Tongue (tissue), 2 donors: ENCODE measurements around the gene VPS16. TPM values are rescaled to one million over a fixed set of nuclear protein-coding genes. Genes with fewer than 3 reads are reported as not detected.
"Not testable (repeated sequence)": the region's sequence is repeated elsewhere in the genome, so short reads cannot be mapped to it uniquely, and the experiment has no call there.

Experiments
- DNase-seq: peaks from one replicate; pipeline ENCODE4 v3.0.0-alpha.2; 2015
- total RNA-seq: library from RNA; depleted of rRNA; stranded (reverse); fragments of >200 nt; gene quantifications from one replicate; pipeline ENCODE4 v1.2.3, GENCODE V29; 2014

VPS16 gene
- total RNA-seq, 1 donor from 2014 or later, result 33.0 TPM

DNA sequence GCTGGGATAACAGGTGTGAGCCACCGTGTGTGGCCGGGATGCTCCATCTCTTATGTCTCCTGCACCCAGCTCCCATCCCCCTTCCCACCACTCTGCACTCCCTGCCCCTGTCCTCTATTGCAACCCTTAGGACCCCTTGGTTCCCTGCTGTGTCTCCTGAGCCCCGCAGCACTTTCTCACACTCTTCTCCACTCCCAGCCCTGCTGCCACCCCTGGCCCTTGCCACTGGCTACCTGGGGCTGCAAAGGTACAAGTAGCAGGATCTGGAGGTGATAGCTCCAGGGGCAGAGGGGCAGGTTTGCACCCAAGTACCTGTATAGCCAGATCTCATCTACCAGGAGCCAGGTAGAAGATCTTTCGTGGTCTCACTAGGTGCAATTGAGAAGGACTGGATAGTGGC lies 33.5 kb upstream of the VPS16 start:
- no peak for DNase-seq

DNA sequence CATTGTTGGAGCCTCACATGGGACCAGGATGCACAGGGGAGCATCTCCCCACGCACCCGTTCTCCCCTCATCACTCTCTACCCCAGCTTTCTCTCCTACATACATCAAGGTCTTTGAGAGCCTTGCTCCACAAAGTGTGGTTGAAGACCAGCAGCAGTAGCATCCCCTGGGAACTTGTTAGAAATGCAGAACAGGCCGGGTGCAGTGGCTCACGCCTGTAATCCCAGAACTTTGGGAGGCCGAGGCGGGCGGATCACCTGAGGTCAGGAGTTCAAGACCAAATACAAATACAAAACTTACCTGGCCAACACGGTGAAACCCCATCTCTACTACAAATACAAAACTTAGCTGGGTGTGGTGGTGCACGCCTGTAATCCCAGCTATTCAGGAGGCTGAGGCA lies 32.6 kb upstream of the VPS16 start:
- not testable (repeated sequence) for DNase-seq

DNA sequence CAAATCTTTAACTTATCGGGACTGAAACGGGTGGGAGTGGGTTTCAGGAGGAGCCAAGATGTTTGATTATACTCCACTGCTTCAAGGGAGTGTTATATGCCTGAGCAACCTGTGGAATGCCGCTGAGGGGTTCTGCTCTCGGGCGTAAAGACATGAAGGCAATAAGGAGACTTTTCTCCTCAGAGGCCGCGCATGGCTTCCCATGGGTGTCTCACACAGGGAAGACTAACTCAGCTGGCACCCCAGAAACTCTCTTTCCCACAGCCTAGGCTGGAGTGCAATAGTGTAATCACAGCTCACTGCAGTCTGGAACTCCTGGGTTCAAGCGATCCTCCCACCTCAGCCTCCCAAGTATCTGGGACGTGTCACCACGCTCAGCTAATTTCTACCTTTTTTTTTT lies 30.9 kb upstream of the VPS16 start:
- DNase-seq, result no peak

DNA sequence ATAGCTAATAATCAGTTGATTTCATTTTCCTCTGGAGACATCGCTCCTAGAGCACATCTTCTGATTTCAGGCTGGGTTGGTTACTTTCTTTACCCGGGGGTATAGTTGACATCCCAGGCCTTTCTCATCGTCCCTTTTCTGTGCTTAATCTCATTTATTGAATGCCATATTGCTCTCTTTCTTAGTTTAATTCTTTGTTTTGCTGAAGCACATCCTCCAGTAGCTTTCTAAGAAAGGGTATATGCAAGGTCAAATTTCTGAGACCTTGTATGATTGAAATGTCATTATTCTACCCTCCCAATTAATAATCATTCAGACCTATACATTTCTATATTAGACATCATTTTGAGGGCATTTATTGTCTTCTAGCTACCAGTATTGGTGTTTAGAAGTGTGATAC lies 28.4 kb upstream of the VPS16 start:
- no peak for DNase-seq

DNA sequence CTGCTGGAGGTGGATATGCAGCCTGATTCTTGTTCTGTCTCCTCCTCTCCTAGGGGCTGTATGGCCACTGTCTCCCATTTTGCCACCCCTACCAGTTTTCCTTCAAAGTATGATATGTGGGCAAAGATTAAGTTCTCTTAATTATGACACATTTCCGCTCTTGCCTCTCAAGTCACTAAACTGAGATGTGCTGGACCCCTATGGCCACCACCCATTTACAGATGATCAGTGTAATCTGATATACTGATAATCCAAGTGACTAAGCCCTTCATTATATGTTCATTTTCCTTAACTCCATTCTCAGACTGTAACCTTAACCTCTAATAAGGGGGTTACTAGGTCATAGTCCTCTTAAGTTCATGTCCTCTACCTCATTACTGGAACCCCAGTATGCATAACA lies 26.5 kb upstream of the VPS16 start:
- no peak for DNase-seq

DNA sequence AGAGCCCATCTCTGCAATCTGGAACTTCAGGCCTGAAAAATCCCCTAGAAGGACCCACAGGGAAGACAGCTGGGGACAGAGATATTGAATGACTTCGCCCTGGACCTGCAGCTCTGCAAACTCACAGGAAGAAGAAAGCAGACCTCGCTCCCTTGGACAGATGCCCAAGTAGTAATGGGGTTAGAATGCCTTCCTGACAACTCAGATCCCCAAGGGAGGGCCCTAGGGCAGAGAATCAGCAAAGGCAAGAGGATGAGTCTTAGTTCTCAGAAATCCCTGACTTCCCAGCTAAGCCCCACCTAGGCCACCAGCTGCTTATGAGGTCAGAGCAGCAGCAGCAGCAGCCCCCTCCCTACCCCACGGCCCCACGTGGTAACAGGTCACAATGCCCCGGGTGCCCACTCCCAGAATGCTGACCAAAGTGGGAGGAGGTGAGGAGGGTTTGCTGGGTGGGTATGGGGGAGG lies 25.9 kb upstream of the VPS16 start, which contains the start of gene C20orf141:
Gene C20orf141, plus strand, starts transcription at position 401 of the 465 bp plus-strand sequence. CDS start 198 bp downstream, outside the sequence.
- DNase-seq, result peak; percentile 77

DNA sequence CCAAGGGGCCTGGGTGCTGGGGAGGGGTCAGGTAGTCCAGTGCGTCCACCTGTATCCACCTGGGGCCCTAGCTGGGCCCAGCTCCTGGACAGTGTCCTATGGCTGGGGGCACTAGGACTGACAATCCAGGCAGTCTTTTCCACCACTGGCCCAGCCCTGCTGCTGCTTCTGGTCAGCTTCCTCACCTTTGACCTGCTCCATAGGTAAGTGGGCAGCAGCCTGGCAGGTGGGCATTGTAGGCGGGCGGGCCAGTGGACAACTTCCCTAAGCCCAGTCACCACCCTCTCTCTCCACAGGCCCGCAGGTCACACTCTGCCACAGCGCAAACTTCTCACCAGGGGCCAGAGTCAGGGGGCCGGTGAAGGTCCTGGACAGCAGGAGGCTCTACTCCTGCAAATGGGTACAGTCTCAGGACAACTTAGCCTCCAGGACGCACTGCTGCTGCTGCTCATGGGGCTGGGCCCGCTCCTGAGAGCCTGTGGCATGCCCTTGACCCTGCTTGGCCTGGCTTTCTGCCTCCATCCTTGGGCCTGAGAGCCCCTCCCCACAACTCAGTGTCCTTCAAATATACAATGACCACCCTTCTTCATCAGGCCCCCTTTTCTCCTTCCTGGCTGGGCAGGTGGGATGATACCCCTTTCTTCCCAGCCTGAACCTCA lies 25.2 kb upstream of the VPS16 start:
- DNase-seq, result no peak

DNA sequence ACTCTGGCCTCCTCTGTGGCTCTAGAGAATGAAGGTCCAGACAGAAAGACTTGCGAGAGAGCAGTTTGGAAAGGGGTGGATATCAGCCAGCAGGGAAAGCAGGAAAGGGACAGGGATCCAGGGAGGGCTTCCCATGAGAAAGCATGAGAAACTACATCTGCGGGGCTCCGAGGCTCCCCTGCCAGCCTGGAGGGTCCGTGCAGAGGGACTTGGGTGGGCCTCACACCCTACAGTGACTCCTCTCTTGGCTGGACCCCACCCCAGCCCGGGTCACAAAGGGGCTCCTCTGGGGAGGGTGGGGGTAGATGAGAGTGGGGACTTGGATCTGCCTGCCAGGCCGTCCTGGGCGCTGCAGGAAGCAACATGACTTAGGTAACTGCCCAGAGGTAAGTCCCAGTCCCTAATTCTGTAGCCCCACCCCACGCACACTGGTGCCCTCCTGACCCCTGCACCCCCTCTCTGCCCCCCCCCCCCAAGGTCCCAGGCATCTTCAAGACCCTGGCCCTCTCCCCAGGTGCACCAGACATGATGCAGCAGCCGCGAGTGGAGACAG lies 24.4 kb upstream of the VPS16 start, which contains the start of gene TMEM239:
Gene TMEM239, plus strand, starts transcription at position 335 of the 553 bp plus-strand sequence. Its CDS starts 191 bp downstream, at position 526.
- DNase-seq, result no peak

DNA sequence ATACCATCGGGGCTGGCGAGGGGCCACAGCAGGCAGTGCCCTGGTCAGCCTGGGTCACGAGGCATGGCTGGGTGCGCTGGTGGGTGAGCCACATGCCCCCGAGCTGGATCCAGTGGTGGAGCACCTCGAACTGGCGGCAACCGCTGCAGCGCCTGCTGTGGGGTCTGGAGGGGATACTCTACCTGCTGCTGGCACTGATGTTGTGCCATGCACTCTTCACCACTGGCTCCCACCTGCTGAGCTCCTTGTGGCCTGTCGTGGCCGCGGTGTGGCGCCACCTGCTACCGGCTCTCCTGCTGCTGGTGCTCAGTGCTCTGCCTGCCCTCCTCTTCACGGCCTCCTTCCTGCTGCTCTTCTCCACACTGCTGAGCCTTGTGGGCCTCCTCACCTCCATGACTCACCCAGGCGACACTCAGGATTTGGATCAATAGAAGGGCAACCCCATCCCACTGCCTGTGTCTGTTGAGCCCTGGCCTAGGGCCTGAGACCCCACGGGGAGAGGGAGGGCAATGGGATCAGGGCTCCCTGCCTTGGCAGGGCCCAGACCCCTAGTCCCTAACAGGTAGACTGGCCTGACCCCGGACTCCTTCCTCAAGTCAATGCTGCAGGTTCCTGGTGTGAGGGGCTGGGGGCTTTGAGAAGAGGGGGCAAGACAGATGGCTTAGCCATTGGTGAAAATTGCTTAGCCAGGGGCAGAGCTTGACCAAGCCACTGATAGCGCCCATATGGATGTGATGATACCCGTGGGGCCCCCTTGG lies 23.8 kb upstream of the VPS16 start:
- no peak for DNase-seq

DNA sequence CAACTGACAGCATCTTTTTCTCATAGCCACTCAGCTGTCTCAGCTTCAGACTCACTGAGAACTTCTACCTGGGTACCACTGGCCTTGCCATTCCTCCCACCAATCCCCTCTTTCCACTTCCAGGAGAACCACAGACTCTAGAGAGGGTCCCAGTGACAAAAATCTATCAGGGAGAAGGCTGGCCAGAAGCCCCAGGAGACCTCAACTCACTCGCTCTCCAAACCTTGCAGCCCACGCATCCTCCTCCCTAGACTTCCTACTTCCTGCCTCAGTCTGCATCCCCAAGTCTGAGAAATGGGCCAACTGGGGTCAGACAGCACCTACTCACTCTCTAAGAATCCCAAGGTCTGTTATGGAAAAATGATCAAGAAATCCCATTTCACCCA lies 23.2 kb upstream of the VPS16 start:
- no peak for DNase-seq

DNA sequence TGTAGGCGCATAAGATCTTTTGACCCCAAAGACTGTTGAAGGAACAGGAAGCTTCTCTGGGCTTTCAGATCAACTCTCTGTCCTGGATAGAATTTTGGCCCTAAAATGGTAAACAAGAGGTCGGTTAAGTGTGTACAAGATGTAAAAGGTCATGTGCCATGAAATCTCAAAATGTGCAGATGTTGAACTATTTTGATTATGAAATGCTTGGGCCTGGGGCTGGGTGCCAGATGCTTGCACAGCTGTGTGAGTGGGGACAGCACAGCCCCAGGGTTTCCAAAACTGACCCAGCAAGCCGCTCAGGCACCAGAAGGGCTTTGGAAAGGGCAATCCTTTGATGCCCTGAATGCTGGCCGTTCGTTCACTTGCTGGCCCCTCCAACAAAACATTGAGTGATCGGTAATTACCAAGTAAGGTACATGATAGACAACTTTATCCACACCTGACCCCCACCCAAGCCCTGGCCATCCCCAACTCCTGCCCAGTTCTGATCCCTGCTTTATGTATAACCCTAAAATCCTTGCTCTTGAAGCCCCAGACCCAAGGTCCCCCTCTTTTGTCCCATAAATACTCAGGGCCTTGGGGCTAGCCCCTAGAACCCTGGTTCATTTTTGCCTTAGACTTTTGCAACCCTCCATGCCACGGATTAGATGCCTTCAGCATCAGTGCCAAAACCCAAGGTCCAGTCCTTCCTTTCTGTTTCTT lies 22.5 kb upstream of the VPS16 start:
- no peak for DNase-seq

DNA sequence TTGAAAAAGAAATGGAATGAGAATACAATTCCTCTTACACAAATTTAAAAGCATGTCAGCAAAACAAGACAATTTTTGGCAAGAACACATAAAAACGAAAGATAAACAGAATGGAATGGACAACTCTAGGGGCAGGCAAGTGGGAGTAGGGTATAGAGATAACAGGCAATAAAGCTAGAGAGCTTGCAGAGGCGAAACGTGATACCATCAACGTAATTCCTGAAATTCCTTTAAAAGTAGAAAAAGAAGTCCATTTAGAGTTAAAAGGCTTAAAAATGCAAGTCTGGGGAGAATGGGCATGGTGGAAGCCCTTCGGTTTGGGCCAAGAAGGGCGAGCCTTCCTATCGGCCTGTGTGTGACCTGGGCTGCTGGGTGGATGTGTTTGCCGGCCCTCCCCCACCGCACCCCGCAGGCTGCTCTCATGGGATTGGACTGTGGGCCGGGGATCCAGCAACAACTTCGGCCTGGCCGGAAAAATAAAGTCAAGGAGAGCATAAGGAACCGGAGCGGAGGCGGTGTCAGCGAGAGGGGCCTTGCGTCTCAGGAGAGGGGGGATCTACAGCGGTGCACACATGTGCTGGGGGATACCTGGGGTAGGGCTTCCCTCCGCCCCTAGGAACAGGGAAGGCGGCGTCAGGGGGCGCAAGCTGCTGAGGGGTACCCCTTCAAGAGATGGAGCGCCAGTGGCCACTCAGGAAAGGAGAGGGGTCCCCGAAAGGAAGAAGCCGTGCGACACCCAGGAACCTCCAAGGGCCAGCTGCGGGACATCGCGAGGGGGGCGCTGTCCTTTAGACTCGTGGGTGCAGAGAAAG lies 20.3 kb upstream of the VPS16 start:
- DNase-seq, result no peak

DNA sequence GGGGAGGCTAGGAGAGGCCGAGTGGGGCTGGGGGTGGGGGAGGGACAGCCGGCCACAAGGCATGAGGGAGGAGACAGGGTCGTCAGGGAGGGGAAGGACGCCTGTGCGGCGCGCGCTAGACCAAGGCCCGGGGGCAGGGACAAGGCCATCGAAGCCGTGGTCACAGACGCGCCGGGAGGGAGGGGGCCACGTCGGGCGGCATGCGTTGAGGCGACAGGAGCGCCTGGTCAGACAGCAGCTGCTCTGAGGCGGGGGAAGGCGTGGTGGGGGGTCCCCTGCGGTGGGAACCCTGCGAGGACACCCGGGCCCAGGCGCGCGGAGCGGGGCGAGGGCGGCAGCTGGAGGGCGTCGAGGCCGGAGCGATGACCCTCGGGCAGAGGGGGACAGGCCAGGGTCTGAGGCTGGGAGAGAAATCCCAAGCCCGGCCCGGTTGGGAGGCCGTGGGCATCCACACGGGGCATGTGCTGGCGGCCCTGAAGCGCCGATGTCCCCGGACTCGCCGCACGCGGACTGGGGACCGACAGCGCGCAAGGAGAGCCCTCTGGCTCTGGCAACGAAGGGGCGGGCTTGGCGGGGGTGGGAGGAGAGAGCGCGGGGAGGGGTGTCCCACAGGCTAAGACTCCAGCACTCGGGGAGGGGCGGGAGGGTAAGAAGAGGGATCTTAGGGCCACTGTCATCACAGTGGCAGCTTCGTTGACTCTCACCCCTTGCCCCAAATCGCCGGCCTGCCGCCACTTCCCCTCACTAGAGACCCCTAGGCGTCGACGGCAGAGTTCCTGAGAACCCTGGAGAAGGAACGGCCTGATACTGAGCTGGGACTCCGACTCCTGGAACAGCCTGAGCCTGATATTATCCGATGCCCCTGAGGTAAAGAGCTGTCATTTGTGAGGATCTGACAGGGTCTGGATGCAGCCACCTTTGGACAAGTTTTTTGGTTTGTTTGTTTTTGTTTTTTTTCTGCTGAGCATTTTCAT lies 19.4 kb upstream of the VPS16 start:
- no peak for DNase-seq

DNA sequence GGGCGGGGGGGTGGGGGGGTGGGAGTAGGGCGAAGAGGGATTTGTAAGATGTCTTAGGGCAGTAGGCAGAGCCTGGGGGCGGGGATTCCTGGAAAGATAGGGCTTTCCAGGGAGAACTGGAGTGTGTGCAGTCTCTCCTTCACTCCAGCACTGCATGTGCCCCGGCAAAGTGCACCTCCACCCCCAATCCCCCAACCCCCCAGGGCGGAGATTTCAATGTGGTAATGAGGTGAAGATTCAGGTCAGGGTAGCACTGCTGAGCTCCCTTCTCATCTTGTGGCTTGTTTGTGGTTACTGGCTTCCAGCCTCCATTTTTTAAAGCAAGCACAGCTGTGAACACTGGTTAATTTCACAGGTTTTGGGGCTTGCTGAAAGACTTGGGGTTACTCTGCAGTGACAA lies 18.5 kb upstream of the VPS16 start:
- no peak for DNase-seq

DNA sequence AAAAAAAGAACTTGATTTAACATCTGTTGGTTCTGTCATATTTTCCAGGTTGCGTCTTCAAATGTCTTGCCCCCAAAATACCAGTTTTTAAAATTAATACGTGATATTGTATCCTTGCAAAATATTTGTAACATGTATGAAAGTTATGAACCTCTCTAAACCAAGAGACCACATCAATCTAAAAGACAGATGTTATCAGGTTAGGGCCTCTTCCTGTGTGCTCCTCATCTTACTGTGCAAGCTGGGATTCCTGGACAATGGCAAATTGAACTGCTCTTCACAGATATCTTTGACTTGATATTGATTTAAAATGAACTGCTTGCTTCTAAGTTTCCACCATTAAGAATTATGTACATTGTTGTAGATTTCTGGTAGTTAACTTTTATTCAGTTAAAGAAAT lies 14.8 kb upstream of the VPS16 start:
- DNase-seq, result no peak

DNA sequence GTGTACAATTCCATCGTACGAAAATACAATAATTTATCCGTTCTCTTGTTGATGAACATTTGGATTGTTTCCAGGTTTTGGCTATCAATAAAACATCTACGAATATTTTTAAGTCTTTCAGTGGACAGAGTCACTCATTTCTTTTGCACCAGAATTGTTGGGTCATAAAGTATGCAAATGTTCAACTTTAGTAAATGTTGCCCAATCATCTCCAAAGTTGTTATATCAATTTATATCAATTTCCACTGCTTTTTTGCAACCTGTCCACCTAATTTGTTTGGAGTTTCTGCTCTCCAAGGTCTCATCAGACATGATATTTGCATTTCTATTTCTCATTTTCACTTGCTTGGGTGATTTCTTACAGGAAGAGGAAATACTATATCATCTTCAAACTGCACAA lies 13.9 kb upstream of the VPS16 start:
- DNase-seq, result no peak

DNA sequence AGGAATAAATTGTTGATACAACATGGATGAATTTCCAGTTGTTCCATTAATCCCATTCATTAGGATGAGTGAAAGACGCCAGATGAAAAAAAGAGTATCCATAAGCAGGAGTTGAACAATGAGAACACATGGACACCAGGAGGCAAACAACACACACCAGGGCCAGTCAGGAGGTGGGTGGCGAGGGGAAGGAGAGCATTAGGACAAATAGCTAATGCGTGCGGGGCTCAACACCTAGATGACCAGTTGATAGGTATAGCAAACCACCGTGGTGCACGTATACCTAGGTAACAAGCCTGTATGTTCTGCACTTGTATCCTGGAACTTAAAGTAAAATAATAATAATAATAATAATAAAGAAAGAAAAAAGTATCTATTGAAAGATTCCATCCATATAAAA lies 11.2 kb upstream of the VPS16 start:
- DNase-seq, result no peak

DNA sequence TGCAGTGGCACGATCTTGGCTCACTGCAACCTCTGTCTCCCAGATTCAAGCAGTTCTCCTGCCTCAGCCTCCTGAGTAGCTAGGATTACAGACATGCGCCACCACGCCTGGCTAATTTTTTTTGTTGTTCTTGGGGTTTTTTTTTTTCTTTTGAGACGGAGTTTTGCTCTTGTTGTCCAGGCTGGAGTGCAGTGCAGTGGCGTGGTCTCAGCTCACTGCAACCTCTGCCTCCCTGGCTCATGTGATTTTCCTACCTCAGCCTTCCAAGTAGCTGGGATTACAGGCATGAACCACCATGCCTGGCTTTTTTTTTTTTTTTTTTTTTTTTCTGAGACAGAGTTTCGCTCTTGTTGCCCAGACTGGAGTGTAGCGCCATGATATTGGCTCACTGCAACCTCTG lies 9.3 kb upstream of the VPS16 start:
- not testable (repeated sequence) for DNase-seq

DNA sequence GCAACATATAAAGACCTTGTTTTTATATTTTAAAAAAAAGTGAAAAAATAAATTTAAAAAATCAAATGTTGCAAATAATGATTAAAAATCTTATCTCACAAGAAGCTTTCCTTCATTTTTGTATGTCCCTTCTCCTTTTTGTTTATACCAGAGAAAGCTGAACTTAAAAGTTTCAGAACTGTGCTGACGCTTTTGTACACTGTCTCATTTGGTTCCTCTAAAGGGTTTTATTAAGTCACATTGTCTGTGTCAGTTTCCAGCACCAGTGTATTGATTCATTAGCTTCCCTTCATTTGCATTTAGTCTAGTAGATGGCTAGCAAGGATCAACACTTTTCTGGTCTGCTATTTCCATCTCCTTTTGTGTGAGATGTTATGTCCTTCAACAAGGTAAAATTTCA lies 6.8 kb upstream of the VPS16 start:
- no peak for DNase-seq

DNA sequence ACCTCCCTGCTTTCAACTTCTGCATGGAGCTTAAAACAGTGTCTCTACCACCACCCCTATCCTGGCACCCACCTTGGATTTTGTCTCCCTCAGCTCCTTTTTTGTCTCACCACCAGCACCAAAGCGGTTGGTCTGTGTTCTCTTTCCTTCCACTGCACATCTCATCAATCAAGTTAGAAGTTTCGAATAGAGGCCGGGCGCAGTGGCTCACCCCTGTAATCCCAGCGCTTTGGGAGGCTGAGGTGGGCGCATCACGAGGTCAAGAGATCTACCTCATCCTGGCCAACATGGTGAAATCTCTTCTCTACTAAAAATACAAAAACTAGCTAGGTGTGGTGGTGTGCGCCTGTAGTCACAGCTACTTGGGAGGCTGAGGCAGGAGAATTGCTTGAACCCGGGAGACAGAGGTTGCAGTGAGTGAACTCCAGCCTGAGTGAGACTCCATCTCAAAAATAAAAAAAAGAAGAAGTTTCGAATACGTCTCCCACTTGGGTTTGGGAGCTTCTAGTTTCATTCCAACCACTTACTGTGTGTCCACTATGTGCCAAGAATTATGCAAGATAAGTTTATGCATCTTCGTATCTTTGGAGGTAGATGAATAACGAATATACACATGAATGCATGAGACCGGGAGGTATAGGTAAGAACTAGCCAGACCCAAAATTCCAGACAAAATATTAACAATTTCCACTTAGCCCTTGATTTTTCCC lies 6.0 kb upstream of the VPS16 start:
- DNase-seq, result no peak
